Kidney (tissue), 14 donors: ENCODE results near the gene ACTN1. TPM values are rescaled to one million over a fixed set of nuclear protein-coding genes. Genes with fewer than 3 reads are reported as not detected.
"Not testable (repeated sequence)": the region's sequence is repeated elsewhere in the genome, so short reads cannot be mapped to it uniquely, and the experiment has no call there.

Experiments used
- DNase-seq, 5 donors: peaks; one replicate each; pipeline ENCODE4 v3.0.0-alpha.2; 2013 to 2020
- FAIRE-seq: peaks from 2 replicates; lab custom pipeline; 2012; peaks lifted over from hg19 to GRCh38; lab: Jason Lieb, UNC
- H3K27ac ChIP-seq, 2 donors: one replicate each; pipeline ENCODE4 v1.7.0; 2013; ENCODE audit warnings: low read depth in 2 of 2, low read length in 2 of 2, inconsistent platforms in 1 of 2
- H3K27me3 ChIP-seq: one replicate; pipeline ENCODE4 v1.7.1; 2013; ENCODE audit warnings: low read length, inconsistent platforms; ENCODE audit not compliant: control insufficient read depth, insufficient read depth
- H3K36me3 ChIP-seq, 3 donors: one replicate each; pipeline versions ENCODE4 v1.7.0 to v1.7.1; 2013; ENCODE audit warnings: low read length in 3 of 3, control low read depth in 1 of 3, inconsistent platforms in 1 of 3; ENCODE audit not compliant: insufficient read depth in 3 of 3, control insufficient read depth in 2 of 3
- H3K4me1 ChIP-seq, 3 donors: one replicate each; pipeline versions ENCODE4 v1.7.0 to v1.7.1; 2013; ENCODE audit warnings: low read length in 3 of 3, inconsistent platforms in 1 of 3, low read depth in 1 of 3; ENCODE audit not compliant: control insufficient read depth in 2 of 3, insufficient read depth in 2 of 3
- H3K4me3 ChIP-seq, 3 donors: one replicate each; pipeline versions ENCODE4 v1.7.0 to v1.8.1; 2013; ENCODE audit warnings: low read length in 3 of 3, control low read depth in 1 of 3, inconsistent platforms in 1 of 3
- H3K9ac ChIP-seq, 3 donors: one replicate each; pipeline versions ENCODE4 v1.7.0 to v1.7.1; 2013; ENCODE audit warnings: low read length in 3 of 3, control low read depth in 1 of 3, inconsistent platforms in 1 of 3
- H3K9me3 ChIP-seq, 3 donors: one replicate each; pipeline versions ENCODE4 v1.7.0 to v1.7.1; 2013; ENCODE audit warnings: low read length in 3 of 3, control low read depth in 1 of 3, inconsistent platforms in 1 of 3; ENCODE audit not compliant: control insufficient read depth in 2 of 3, insufficient read depth in 1 of 3
- intact Hi-C: fragments of 100-400 bp; cut with DNase I; formaldehyde crosslinking; loops from one replicate; pipeline ENCODE4 v1.11.1; 2022
- polyA plus RNA-seq: library from polyadenylated mRNA; stranded (reverse); fragments of 350-450 nt; fragmentation: Illumina TruSeq; extraction: RNeasy Lipid Tissue Mini Kit (QIAGEN cat#74804); gene quantifications from one replicate; pipeline ENCODE4 v1.2.3, GENCODE V29; 2014; ENCODE audit warnings: low read depth, low replicate concordance; ENCODE audit not compliant: insufficient read depth
- total RNA-seq: library from RNA; stranded (reverse); fragmentation: NEBNext Ultra II Directional; extraction: Animal tissue kit (Norgen Biotek cat#: 25700); gene quantifications from one replicate; pipeline ENCODE4 v1.2.1, GENCODE V29; 2021
- TF ChIP-seq, protein P1 (sequence below): IDR thresholded peaks from 3 replicates; pipeline ENCODE4 v1.5.1; 2012; ENCODE audit warnings: mild to moderate bottlenecking, moderate library complexity, borderline replicate concordance; ENCODE audit not compliant: insufficient read depth; ENCODE audit errors: extremely low read depth
- donor health status: control.
- donor health status: control.
- donor health status: control.
- donor health status: control.
- donor health status: control.
- donor health status: DM: yes; HTN: yes; CAD: no.
- donor health status: Normal renal cell carcinoma (clear cell type).

Gene ACTN1
- total and polyA plus RNA-seq, 2 donors from 2014 or later, result 20.1 to 184 TPM

- no peaks in the 10 kb centered on the region for H3K27me3 ChIP-seq
- peaks cover 0 to 9% (median 9%) of the 10 kb centered on the region in 3 donors for H3K4me1 ChIP-seq
- no peak overlapping the region for H3K27ac ChIP-seq
- DNase-seq (peak in 1 of 5 donors; percentile 31), FAIRE-seq (no peak)
- intact Hi-C loops, result no loop called here
- H3K9me3 ChIP-seq, result no peaks in the 10 kb centered on the region
- no peaks in the 10 kb centered on the region for H3K36me3 ChIP-seq
- no peak overlapping the region for H3K4me3 ChIP-seq
- H3K9ac ChIP-seq, result no peak overlapping the region
- TF ChIP-seq, protein P1, sequence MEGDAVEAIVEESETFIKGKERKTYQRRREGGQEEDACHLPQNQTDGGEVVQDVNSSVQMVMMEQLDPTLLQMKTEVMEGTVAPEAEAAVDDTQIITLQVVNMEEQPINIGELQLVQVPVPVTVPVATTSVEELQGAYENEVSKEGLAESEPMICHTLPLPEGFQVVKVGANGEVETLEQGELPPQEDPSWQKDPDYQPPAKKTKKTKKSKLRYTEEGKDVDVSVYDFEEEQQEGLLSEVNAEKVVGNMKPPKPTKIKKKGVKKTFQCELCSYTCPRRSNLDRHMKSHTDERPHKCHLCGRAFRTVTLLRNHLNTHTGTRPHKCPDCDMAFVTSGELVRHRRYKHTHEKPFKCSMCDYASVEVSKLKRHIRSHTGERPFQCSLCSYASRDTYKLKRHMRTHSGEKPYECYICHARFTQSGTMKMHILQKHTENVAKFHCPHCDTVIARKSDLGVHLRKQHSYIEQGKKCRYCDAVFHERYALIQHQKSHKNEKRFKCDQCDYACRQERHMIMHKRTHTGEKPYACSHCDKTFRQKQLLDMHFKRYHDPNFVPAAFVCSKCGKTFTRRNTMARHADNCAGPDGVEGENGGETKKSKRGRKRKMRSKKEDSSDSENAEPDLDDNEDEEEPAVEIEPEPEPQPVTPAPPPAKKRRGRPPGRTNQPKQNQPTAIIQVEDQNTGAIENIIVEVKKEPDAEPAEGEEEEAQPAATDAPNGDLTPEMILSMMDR, result no peak
These were observed 4.2 kb downstream of the ACTN1 start for GRCh38 chr14:68974759-68975347.

DNA sequence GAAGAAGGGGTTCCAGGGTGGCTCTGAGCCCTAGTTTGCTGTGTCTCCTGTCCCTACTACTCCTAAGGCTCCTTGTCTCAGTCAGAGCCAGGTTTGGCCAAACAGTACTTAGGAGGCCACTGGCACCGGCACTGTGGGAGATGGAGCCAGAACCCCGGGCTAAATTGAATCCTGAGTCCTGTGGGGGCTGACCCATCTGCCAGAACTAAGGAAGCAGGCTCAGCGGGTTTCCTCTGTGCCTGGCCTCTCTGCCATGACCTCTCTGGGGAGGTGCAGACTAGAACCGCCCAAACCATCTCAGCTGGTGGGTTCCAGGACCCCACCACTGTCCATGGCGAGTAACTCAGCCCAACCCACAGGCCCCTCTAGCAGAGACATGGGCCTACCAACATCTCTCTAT lies 5.5 kb downstream of the ACTN1 start:
- FAIRE-seq (no peak), DNase-seq (peak in 1 of 5 donors; percentile 29)
- no peak overlapping the region for H3K4me3 ChIP-seq
- no peaks in the 10 kb centered on the region for H3K9me3 ChIP-seq
- H3K27me3 ChIP-seq, result no peaks in the 10 kb centered on the region
- no peak overlapping the region for H3K9ac ChIP-seq
- no peak overlapping the region for H3K27ac ChIP-seq
- TF ChIP-seq, protein P1, result no peak
- no peaks in the 10 kb centered on the region for H3K36me3 ChIP-seq
- peaks cover 0 to 14% (median 13%) of the 10 kb centered on the region in 3 donors for H3K4me1 ChIP-seq
- intact Hi-C loops, result no loop called here

- H3K4me3 ChIP-seq, H3K9ac ChIP-seq, H3K27me3 ChIP-seq, intact Hi-C loops, H3K36me3 ChIP-seq, FAIRE-seq, H3K27ac ChIP-seq, H3K9me3 ChIP-seq: not testable (repeated sequence)
- peaks cover 0 to 17% (median 14%) of the 10 kb centered on the region in 3 donors for H3K4me1 ChIP-seq
- peak in 1 of 5 donors; percentile 10 for DNase-seq
These were observed 5.9 kb downstream of the ACTN1 start for GRCh38 chr14:68973219-68973565.

- H3K9ac ChIP-seq, result no peak overlapping the region
- DNase-seq, result peak in 1 of 5 donors; percentile 23
- no peaks in the 10 kb centered on the region for H3K27me3 ChIP-seq
- H3K36me3 ChIP-seq, result no peaks in the 10 kb centered on the region
- peaks cover 0 to 20% (median 14%) of the 10 kb centered on the region in 3 donors for H3K4me1 ChIP-seq
- no peak for FAIRE-seq
- intact Hi-C loops, result no loop called here
- H3K9me3 ChIP-seq, result no peaks in the 10 kb centered on the region
- no peak overlapping the region for H3K27ac ChIP-seq
- no peak overlapping the region for H3K4me3 ChIP-seq
- TF ChIP-seq, protein P1, result no peak
These were observed 6.4 kb downstream of the ACTN1 start for GRCh38 chr14:68972507-68973218.
